OCI-LY1 (cell line): Measurements from ENCODE around the gene TCERG1L.

Experiments used
- H2AFZ ChIP-seq: fragments of 200-600 bp; sonication (generic), shearing (Covaris generic); 2 replicates; pipeline ENCODE4 v1.6.0; 2014; ENCODE audit warnings: antibody characterized with exemption, mild to moderate bottlenecking, low read length
- H3F3A ChIP-seq: fragments of 200-600 bp; sonication (generic), shearing (Covaris generic); 2 replicates; pipeline ENCODE4 v1.6.0; 2014; ENCODE audit warnings: mild to moderate bottlenecking, antibody characterized with exemption, low read length, moderate library complexity; ENCODE audit not compliant: insufficient read depth
- H3K27ac ChIP-seq: fragments of 200-600 bp; sonication (generic); 2 replicates; pipeline ENCODE4 v1.5.1; 2014; ENCODE audit warnings: low read length, mixed run types, mild to moderate bottlenecking, low read depth; ENCODE audit not compliant: poor library complexity, severe bottlenecking
- H3K27me3 ChIP-seq: fragments of 200-600 bp; sonication (generic); 2 replicates; pipeline ENCODE4 v1.6.0; 2014; ENCODE audit warnings: antibody characterized with exemption, mild to moderate bottlenecking, low read length, moderate library complexity; ENCODE audit not compliant: insufficient read depth
- H3K36me3 ChIP-seq: fragments of 200-600 bp; sonication (generic); 2 replicates; pipeline ENCODE4 v1.6.1; 2014; ENCODE audit warnings: mild to moderate bottlenecking, antibody characterized with exemption, low read length, moderate library complexity, mixed read lengths; ENCODE audit not compliant: insufficient read depth
- H3K4me1 ChIP-seq: fragments of 200-600 bp; sonication (generic); 2 replicates; pipeline ENCODE4 v1.5.1; 2014; ENCODE audit warnings: mild to moderate bottlenecking, low read length, moderate library complexity; ENCODE audit not compliant: insufficient read depth, severe bottlenecking
- H3K4me2 ChIP-seq: fragments of 200-600 bp; sonication (generic), shearing (Covaris generic); 2 replicates; pipeline ENCODE4 v1.6.1; 2014; ENCODE audit warnings: low read length
- H3K4me3 ChIP-seq: fragments of 200-600 bp; sonication (generic); 2 replicates; pipeline ENCODE4 v1.5.1; 2014; ENCODE audit warnings: low read length, low read depth, mild to moderate bottlenecking, mixed read lengths; ENCODE audit not compliant: poor library complexity, severe bottlenecking
- H3K79me2 ChIP-seq: fragments of 200-600 bp; shearing (Covaris generic); 2 replicates; pipeline ENCODE4 v1.6.1; 2016; ENCODE audit warnings: mixed run types, low read length, mixed read lengths; ENCODE audit not compliant: insufficient read depth
- H3K9ac ChIP-seq: fragments of 200-600 bp; sonication (generic), shearing (Covaris generic); 2 replicates; pipeline ENCODE4 v1.6.1; 2014; ENCODE audit warnings: mild to moderate bottlenecking, low read length, mixed read lengths
- H3K9me2 ChIP-seq: fragments of 200-600 bp; sonication (generic), shearing (Covaris generic); 2 replicates; pipeline ENCODE4 v1.6.1; 2014; ENCODE audit warnings: low read depth, mild to moderate bottlenecking, low read length, mixed read lengths
- H3K9me3 ChIP-seq: fragments of 200-600 bp; shearing (Covaris generic); 2 replicates; pipeline ENCODE4 v1.6.1; 2014; ENCODE audit warnings: low read length, mixed read lengths
- H4K20me1 ChIP-seq: fragments of 200-600 bp; sonication (generic), shearing (Covaris generic); 2 replicates; pipeline ENCODE4 v1.6.0; 2016; ENCODE audit warnings: mild to moderate bottlenecking, low read length; ENCODE audit not compliant: insufficient read depth
- EZH2 ChIP-seq: fragments of 200-600 bp; sonication (generic), shearing (Covaris generic); IDR thresholded peaks from 2 replicates; pipeline ENCODE4 v1.8.0; 2017; ENCODE audit warnings: borderline replicate concordance, mixed run types, mild to moderate bottlenecking, antibody characterized with exemption, low read length, moderate library complexity, mixed read lengths
- TF ChIP-seq, protein P1 (sequence below): fragments of 200-600 bp; sonication (generic), shearing (Covaris generic); IDR thresholded peaks from 2 replicates; pipeline ENCODE4 v1.5.1; 2017; ENCODE audit warnings: mild to moderate bottlenecking, antibody characterized with exemption, low read length, moderate library complexity, mixed read lengths

Gene TCERG1L

DNA sequence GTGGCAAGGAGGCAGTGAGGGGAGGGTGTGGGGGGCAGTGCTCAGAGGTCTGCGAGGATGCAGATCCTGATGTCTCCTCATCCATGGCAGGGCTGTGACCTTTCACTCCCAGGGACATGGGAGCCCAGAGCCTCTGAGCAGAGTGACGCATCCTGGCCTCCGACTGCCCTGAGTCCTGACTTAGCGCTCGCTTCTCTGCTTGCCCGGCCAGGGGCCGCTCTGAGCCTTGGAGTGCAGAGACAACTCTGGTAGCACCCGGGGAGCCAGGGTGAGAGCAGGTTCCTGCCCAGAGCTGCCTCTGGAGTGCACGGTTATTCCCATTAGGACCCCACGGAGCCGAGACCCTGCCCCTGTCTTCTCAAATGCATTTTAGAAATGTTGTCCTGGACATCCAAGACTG is 188.0 kb downstream of the TCERG1L start:
- Histone ChIP-seq H3K4me2 (no peak overlapping the region), H3F3A (no peaks in the 10 kb centered on the region), H3K9me2 (no peaks in the 10 kb centered on the region), H3K79me2 (no peaks in the 10 kb centered on the region), H3K4me3 (no peak overlapping the region), H3K4me1 (no peaks in the 10 kb centered on the region), H3K27ac (no peak overlapping the region), H3K27me3 (0 out of 2 replicates have a peak, but pooled peaks cover 3% of the 10 kb centered on the region), H2AFZ (no peak overlapping the region), H4K20me1 (no peaks in the 10 kb centered on the region), H3K9ac (no peak overlapping the region), H3K9me3 (no peaks in the 10 kb centered on the region), H3K36me3 (no peaks in the 10 kb centered on the region)
- TF ChIP-seq, protein P1, sequence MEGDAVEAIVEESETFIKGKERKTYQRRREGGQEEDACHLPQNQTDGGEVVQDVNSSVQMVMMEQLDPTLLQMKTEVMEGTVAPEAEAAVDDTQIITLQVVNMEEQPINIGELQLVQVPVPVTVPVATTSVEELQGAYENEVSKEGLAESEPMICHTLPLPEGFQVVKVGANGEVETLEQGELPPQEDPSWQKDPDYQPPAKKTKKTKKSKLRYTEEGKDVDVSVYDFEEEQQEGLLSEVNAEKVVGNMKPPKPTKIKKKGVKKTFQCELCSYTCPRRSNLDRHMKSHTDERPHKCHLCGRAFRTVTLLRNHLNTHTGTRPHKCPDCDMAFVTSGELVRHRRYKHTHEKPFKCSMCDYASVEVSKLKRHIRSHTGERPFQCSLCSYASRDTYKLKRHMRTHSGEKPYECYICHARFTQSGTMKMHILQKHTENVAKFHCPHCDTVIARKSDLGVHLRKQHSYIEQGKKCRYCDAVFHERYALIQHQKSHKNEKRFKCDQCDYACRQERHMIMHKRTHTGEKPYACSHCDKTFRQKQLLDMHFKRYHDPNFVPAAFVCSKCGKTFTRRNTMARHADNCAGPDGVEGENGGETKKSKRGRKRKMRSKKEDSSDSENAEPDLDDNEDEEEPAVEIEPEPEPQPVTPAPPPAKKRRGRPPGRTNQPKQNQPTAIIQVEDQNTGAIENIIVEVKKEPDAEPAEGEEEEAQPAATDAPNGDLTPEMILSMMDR = no peak
- TF ChIP-seq EZH2 = no peak

DNA sequence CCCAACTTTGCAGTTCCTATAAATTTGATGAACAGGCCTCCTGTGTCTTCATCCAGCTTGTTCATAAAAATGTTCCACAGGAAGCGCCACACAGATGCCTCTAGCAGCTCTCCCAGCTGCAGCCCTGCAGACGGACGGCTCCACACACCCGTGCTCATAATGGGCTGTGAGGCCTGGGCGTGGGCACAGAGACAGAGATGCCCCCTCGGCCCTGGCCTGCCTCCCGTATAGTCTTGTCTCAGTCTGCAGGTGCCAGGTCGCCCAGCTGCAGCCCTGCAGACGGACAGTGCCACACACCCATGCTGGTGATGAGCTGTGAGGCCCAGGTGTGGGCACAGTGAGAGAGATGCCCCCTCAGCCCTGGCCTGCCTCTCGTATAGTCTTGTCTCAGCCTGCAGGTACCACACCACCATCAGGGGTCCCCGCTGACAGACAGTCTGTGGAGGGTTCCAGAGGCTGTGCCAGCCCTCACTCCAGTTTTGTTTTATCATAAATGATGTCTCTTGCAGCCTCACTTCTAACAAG is 189.9 kb downstream of the TCERG1L start:
- Histone ChIP-seq H4K20me1 (no peaks in the 10 kb centered on the region), H3K4me1 (no peaks in the 10 kb centered on the region), H3K27ac (no peak overlapping the region), H3K27me3 (no peaks in the 10 kb centered on the region), H3K4me3 (no peak overlapping the region), H3K79me2 (no peaks in the 10 kb centered on the region), H3K36me3 (no peaks in the 10 kb centered on the region), H3F3A (no peaks in the 10 kb centered on the region), H3K4me2 (no peak overlapping the region), H3K9ac (no peak overlapping the region), H3K9me3 (no peaks in the 10 kb centered on the region), H2AFZ (no peak overlapping the region), H3K9me2 (no peaks in the 10 kb centered on the region)
- no peak for TF ChIP-seq EZH2
- TF ChIP-seq, protein P1 = no peak

GRCh38 chr10:131119626-131120355 is 191.7 kb downstream of the TCERG1L start:
- H3F3A ChIP-seq = no peaks in the 10 kb centered on the region
- H3K9me3 ChIP-seq = no peaks in the 10 kb centered on the region
- H2AFZ ChIP-seq = no peak overlapping the region
- no peak overlapping the region for H3K27ac ChIP-seq
- no peaks in the 10 kb centered on the region for H4K20me1 ChIP-seq
- no peak overlapping the region for H3K9ac ChIP-seq
- H3K27me3 ChIP-seq = no peaks in the 10 kb centered on the region
- H3K4me3 ChIP-seq = no peak overlapping the region
- H3K79me2 ChIP-seq = no peaks in the 10 kb centered on the region
- TF ChIP-seq, protein P1 = no peak
- no peak for TF ChIP-seq EZH2
- H3K36me3 ChIP-seq = no peaks in the 10 kb centered on the region
- no peaks in the 10 kb centered on the region for H3K4me1 ChIP-seq
- no peaks in the 10 kb centered on the region for H3K9me2 ChIP-seq
- H3K4me2 ChIP-seq = no peak overlapping the region
